ENCODE data around the gene DIPK1A. TPM values are rescaled to one million over a fixed set of nuclear protein-coding genes. Genes with fewer than 3 reads are reported as not detected.

Gene DIPK1A
- total and polyA plus RNA-seq, 5 donors, result 4.4 to 10.1 (median 8.3) TPM

- Histone ChIP-seq H3K9me3 (ENCODE audit: control insufficient read depth, low read length) (no peaks in the 10 kb centered on the region), H3K4me1 (ENCODE audit: control insufficient read depth, insufficient read depth, low read length) (no peaks in the 10 kb centered on the region), H3K27ac (ENCODE audit: low read length) (no peak overlapping the region), H3K4me3 (ENCODE audit: low read length) (no peak overlapping the region), H3K27me3 (ENCODE audit: control insufficient read depth, insufficient read depth) (no peaks in the 10 kb centered on the region)
- ATAC-seq (no peak), DNase-seq (peak in 1 of 3 donors; percentile 12)
- intact Hi-C loops (cut with DNase I), result loop anchor here in 1 of 4 donors (5.0 kb wide), 1 partner anchor 88 kb away; no protein-coding TSS in a partner anchor
- 87% methylated on average over 7 of the region's 7 CpGs for WGBS
These were observed 11.1 kb downstream of the DIPK1A start for GRCh38 chr1:92949937-92950817.

GRCh38 chr1:92948071-92948470, 13.2 kb downstream of the DIPK1A start:
- ATAC-seq (no peak), DNase-seq (no peak)
- intact Hi-C loops (cut with DNase I), result no loop called here
- no peak overlapping the region for H3K4me3 ChIP-seq (ENCODE audit: low read length)
- H3K4me1 ChIP-seq (ENCODE audit: control insufficient read depth, insufficient read depth, low read length), result no peaks in the 10 kb centered on the region
- no peak overlapping the region for H3K27ac ChIP-seq (ENCODE audit: low read length)
- 97% methylated on average over 1 of the region's 1 CpG for whole genome bisulfite sequencing
- H3K27me3 ChIP-seq (ENCODE audit: control insufficient read depth, insufficient read depth), result no peaks in the 10 kb centered on the region
- H3K9me3 ChIP-seq (ENCODE audit: control insufficient read depth, low read length), result no peaks in the 10 kb centered on the region

GRCh38 chr1:92945748-92946270, 15.5 kb downstream of the DIPK1A start:
- H3K9me3 ChIP-seq (ENCODE audit: control insufficient read depth, low read length), result no peaks in the 10 kb centered on the region
- H3K4me3 ChIP-seq (ENCODE audit: low read length), result no peak overlapping the region
- no peak overlapping the region for H3K27ac ChIP-seq (ENCODE audit: low read length)
- DNase-seq, result no peak
- no peaks in the 10 kb centered on the region for H3K27me3 ChIP-seq (ENCODE audit: control insufficient read depth, insufficient read depth)
- H3K4me1 ChIP-seq (ENCODE audit: control insufficient read depth, insufficient read depth, low read length), result no peaks in the 10 kb centered on the region
- intact Hi-C loops (cut with DNase I), result no loop called here
- ATAC-seq, result no peak
- WGBS, result 87% methylated on average over 4 of the region's 4 CpGs

- WGBS, result 69% methylated on average over 3 of the region's 3 CpGs
- H3K27ac ChIP-seq (ENCODE audit: low read length), result no peak overlapping the region
- no peaks in the 10 kb centered on the region for H3K27me3 ChIP-seq (ENCODE audit: control insufficient read depth, insufficient read depth)
- no peaks in the 10 kb centered on the region for H3K4me1 ChIP-seq (ENCODE audit: control insufficient read depth, insufficient read depth, low read length)
- DNase-seq, result peak in 1 of 3 donors; percentile 28
- H3K4me3 ChIP-seq (ENCODE audit: low read length), result no peak overlapping the region
- H3K9me3 ChIP-seq (ENCODE audit: control insufficient read depth, low read length), result no peaks in the 10 kb centered on the region
- no peak for ATAC-seq
- intact Hi-C loops (cut with DNase I), result no loop called here
These were observed 16.1 kb downstream of the DIPK1A start for GRCh38 chr1:92944901-92945747.

- intact Hi-C loops (cut with DNase I), result no loop called here
- H3K27me3 ChIP-seq (ENCODE audit: control insufficient read depth, insufficient read depth), result no peaks in the 10 kb centered on the region
- DNase-seq (no peak), ATAC-seq (no peak)
- WGBS, result 93% methylated on average over 4 of the region's 4 CpGs
- no peak overlapping the region for H3K4me3 ChIP-seq (ENCODE audit: low read length)
- no peak overlapping the region for H3K27ac ChIP-seq (ENCODE audit: low read length)
- H3K9me3 ChIP-seq (ENCODE audit: control insufficient read depth, low read length), result no peaks in the 10 kb centered on the region
- H3K4me1 ChIP-seq (ENCODE audit: control insufficient read depth, insufficient read depth, low read length), result no peaks in the 10 kb centered on the region
These were observed 17.8 kb downstream of the DIPK1A start for GRCh38 chr1:92943502-92943847.

GRCh38 chr1:92940541-92940940, 20.7 kb downstream of the DIPK1A start:
- Histone ChIP-seq H3K4me3 (ENCODE audit: low read length) (no peak overlapping the region), H3K27me3 (ENCODE audit: control insufficient read depth, insufficient read depth) (no peaks in the 10 kb centered on the region), H3K27ac (ENCODE audit: low read length) (no peak overlapping the region), H3K9me3 (ENCODE audit: control insufficient read depth, low read length) (no peaks in the 10 kb centered on the region), H3K4me1 (ENCODE audit: control insufficient read depth, insufficient read depth, low read length) (no peaks in the 10 kb centered on the region)
- 71% methylated on average over 3 of the region's 3 CpGs for WGBS
- no peak for ATAC-seq
- intact Hi-C loops (cut with DNase I), result no loop called here
- DNase-seq, result no peak

GRCh38 chr1:92937731-92938130, 23.5 kb downstream of the DIPK1A start:
- no peak overlapping the region for H3K27ac ChIP-seq (ENCODE audit: low read length)
- DNase-seq (no peak), ATAC-seq (no peak)
- H3K27me3 ChIP-seq (ENCODE audit: control insufficient read depth, insufficient read depth), result no peaks in the 10 kb centered on the region
- intact Hi-C loops (cut with DNase I), result no loop called here
- H3K4me3 ChIP-seq (ENCODE audit: low read length), result no peak overlapping the region
- WGBS, result 90% methylated on average over 3 of the region's 3 CpGs
- no peaks in the 10 kb centered on the region for H3K4me1 ChIP-seq (ENCODE audit: control insufficient read depth, insufficient read depth, low read length)
- no peaks in the 10 kb centered on the region for H3K9me3 ChIP-seq (ENCODE audit: control insufficient read depth, low read length)

- no peaks in the 10 kb centered on the region for H3K9me3 ChIP-seq (ENCODE audit: control insufficient read depth, low read length)
- H3K27me3 ChIP-seq (ENCODE audit: control insufficient read depth, insufficient read depth), result no peaks in the 10 kb centered on the region
- DNase-seq, result no peak
- no peak for ATAC-seq
- H3K4me3 ChIP-seq (ENCODE audit: low read length), result no peak overlapping the region
- 98% methylated on average over 1 of the region's 1 CpG for WGBS
- no peak overlapping the region for H3K27ac ChIP-seq (ENCODE audit: low read length)
- intact Hi-C loops (cut with DNase I), result no loop called here
- no peaks in the 10 kb centered on the region for H3K4me1 ChIP-seq (ENCODE audit: control insufficient read depth, insufficient read depth, low read length)
These were observed 24.4 kb downstream of the DIPK1A start for GRCh38 chr1:92936865-92937264.

- Histone ChIP-seq H3K27ac (ENCODE audit: low read length) (no peak overlapping the region), H3K9me3 (ENCODE audit: control insufficient read depth, low read length) (no peaks in the 10 kb centered on the region), H3K27me3 (ENCODE audit: control insufficient read depth, insufficient read depth) (no peaks in the 10 kb centered on the region), H3K4me3 (ENCODE audit: low read length) (no peak overlapping the region), H3K4me1 (ENCODE audit: control insufficient read depth, insufficient read depth, low read length) (no peaks in the 10 kb centered on the region)
- ATAC-seq (peak; percentile 55 to 86), DNase-seq (peak; percentile 28 to 87 (median 71))
- intact Hi-C loops (cut with DNase I), result no loop called here
- 43% methylated on average over 5 of the region's 5 CpGs for WGBS
These were observed 26.6 kb downstream of the DIPK1A start for GRCh38 chr1:92934395-92935378.

- H3K27ac ChIP-seq (ENCODE audit: low read length), result no peak overlapping the region
- no peaks in the 10 kb centered on the region for H3K27me3 ChIP-seq (ENCODE audit: control insufficient read depth, insufficient read depth)
- peak in 1 of 2 donors; percentile 30 for ATAC-seq
- no peak overlapping the region for H3K4me3 ChIP-seq (ENCODE audit: low read length)
- H3K4me1 ChIP-seq (ENCODE audit: control insufficient read depth, insufficient read depth, low read length), result no peaks in the 10 kb centered on the region
- WGBS, result 48% methylated on average over 2 of the region's 2 CpGs
- DNase-seq, result no peak
- intact Hi-C loops (cut with DNase I), result no loop called here
- H3K9me3 ChIP-seq (ENCODE audit: control insufficient read depth, low read length), result no peaks in the 10 kb centered on the region
These were observed 27.8 kb downstream of the DIPK1A start for GRCh38 chr1:92933459-92933858.

Measured in right cardiac atrium (tissue), 5 donors.